Progenitor cell of endocrine pancreas (in vitro differentiated cells): ENCODE results near the gene MARK1. TPM values are rescaled to one million over a fixed set of nuclear protein-coding genes. Genes with fewer than 3 reads are reported as not detected.

Experiments
- DNase-seq: peaks from one replicate; pipeline ENCODE4 v3.0.0; 2021; ENCODE audit warnings: low spot score; ENCODE audit not compliant: unreplicated experiment
- H3K27ac Mint-ChIP-seq: 2 replicates; pipeline ENCODE4 v1.8.0; 2021; ENCODE audit warnings: mild to moderate bottlenecking, moderate library complexity, mixed read lengths
- H3K27me3 Mint-ChIP-seq: 2 replicates; pipeline ENCODE4 v1.8.0; 2021; ENCODE audit warnings: mixed read lengths
- H3K36me3 Mint-ChIP-seq: 2 replicates; pipeline ENCODE4 v1.8.0; 2022; ENCODE audit warnings: mixed read lengths; ENCODE audit not compliant: insufficient read depth
- H3K4me1 Mint-ChIP-seq: 2 replicates; pipeline ENCODE4 v1.8.0; 2021; ENCODE audit warnings: low read depth, mixed read lengths
- H3K4me3 Mint-ChIP-seq: 2 replicates; pipeline ENCODE4 v1.8.0; 2021; ENCODE audit warnings: low read depth, mild to moderate bottlenecking, moderate library complexity, mixed read lengths
- H3K9me3 Mint-ChIP-seq: 2 replicates; pipeline ENCODE4 v1.8.0; 2021; ENCODE audit warnings: low read depth, mixed read lengths
- total RNA-seq: library from RNA; stranded (reverse); gene quantifications from 2 replicates; pipeline ENCODE4 v1.2.1, GENCODE V29; 2021
- TF ChIP-seq, protein P1 (sequence below): fragments of 200-600 bp; sonication (generic); IDR thresholded peaks from one replicate; pipeline ENCODE4 v1.5.0; 2021; ENCODE audit warnings: antibody characterized with exemption, mild to moderate bottlenecking; ENCODE audit not compliant: unreplicated experiment

Gene MARK1
- total RNA-seq, 1 donor from 2014 or later, result 10.8 TPM

DNA sequence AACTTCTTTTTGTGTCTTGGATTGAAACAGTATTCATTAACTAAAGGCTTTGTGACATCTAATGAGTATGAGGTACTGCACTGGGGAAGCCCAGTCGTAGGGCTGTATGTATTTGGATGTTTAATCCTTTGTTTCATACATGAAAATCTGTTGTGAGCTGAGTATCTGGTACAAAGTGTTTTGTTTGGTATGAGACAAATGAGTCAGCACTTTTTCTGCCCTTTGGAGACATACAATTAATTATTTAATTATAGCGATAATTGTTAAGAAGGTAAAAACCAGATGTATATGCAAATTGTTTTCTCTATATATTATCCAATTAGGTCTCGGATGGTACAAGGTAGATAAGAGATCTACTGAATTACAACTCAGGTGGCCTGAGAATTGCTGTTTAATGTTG is 36.3 kb downstream of the MARK1 start:
- no peak overlapping the region for H3K4me3 Mint-ChIP-seq
- H3K9me3 Mint-ChIP-seq, result no peaks in the 10 kb centered on the region
- no peaks in the 10 kb centered on the region for H3K27me3 Mint-ChIP-seq
- H3K36me3 Mint-ChIP-seq, result no peaks in the 10 kb centered on the region
- TF ChIP-seq, protein P1, sequence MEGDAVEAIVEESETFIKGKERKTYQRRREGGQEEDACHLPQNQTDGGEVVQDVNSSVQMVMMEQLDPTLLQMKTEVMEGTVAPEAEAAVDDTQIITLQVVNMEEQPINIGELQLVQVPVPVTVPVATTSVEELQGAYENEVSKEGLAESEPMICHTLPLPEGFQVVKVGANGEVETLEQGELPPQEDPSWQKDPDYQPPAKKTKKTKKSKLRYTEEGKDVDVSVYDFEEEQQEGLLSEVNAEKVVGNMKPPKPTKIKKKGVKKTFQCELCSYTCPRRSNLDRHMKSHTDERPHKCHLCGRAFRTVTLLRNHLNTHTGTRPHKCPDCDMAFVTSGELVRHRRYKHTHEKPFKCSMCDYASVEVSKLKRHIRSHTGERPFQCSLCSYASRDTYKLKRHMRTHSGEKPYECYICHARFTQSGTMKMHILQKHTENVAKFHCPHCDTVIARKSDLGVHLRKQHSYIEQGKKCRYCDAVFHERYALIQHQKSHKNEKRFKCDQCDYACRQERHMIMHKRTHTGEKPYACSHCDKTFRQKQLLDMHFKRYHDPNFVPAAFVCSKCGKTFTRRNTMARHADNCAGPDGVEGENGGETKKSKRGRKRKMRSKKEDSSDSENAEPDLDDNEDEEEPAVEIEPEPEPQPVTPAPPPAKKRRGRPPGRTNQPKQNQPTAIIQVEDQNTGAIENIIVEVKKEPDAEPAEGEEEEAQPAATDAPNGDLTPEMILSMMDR, result no peak
- no peak overlapping the region for H3K27ac Mint-ChIP-seq
- H3K4me1 Mint-ChIP-seq, result peaks cover 9% of the 10 kb centered on the region
- no peak for DNase-seq

DNA sequence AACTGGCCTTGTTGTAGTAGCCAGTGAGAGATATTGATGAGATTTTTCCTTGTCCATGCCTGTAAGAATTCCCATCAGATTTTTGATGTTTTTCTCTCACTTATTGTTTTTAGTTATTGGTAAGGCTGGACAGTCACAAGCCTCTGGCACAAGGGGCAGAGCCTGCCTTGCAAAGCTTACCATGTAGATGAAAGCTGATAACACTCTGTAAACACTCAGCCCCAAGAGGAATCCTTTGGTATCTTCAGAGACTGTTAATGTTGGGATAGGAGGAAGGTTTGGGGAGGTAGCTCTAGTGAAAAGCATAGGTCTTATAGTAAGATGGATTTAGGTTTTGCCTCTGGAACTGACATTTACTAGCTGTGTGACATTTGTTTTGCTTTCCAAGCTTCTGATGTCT is 37.7 kb downstream of the MARK1 start:
- Mint-ChIP-seq H3K36me3 (no peaks in the 10 kb centered on the region), H3K27ac (no peak overlapping the region), H3K4me1 (peaks cover 9% of the 10 kb centered on the region), H3K27me3 (no peaks in the 10 kb centered on the region), H3K9me3 (no peaks in the 10 kb centered on the region), H3K4me3 (no peak overlapping the region)
- no peak for DNase-seq
- TF ChIP-seq, protein P1, result no peak

DNA sequence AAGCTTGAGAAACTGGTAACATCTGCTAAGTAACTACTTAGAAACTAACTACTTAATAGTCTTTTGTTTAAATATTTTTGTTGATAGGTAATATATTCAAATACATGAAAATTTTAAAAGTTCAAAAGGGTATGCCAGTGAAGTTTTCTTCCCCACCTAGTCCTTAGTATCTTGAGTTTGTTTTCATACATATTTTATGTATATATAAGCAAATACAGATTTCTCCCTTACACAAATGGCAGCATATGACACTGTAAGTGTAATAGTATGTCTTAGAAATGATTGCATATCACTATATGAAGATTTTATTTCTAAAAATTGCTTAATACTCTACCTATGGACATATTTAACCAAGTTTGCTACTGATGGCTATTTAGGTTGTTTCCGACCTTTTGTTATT is 38.9 kb downstream of the MARK1 start:
- Mint-ChIP-seq H3K27me3 (no peaks in the 10 kb centered on the region), H3K36me3 (no peaks in the 10 kb centered on the region), H3K4me3 (no peak overlapping the region), H3K9me3 (no peaks in the 10 kb centered on the region), H3K4me1 (peaks cover 6% of the 10 kb centered on the region), H3K27ac (no peak overlapping the region)
- DNase-seq, result no peak
- TF ChIP-seq, protein P1, result no peak

DNA sequence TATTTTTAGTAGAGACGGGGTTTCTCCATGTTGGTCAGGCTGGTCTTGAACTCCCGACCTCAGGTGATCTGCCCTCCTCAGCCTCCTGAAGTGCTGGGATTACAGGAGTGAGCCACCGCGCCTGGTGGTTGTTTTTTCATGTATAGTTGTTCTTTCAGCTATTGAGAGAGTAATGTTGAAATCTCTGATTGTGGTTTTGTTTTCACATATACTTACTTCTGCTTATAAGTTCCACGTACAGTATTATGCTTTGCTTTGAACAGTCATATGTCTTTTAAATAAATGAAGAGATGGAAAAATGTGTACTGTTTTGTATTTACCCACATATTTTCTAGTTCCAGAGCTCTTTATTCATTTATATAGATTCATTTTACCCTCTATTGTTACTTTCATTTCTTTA is 44.5 kb downstream of the MARK1 start:
- no peak for DNase-seq
- Mint-ChIP-seq H3K4me3 (no peak overlapping the region), H3K9me3 (peaks cover 18% of the 10 kb centered on the region), H3K27ac (no peak overlapping the region), H3K36me3 (peaks cover 11% of the 10 kb centered on the region), H3K27me3 (no peaks in the 10 kb centered on the region), H3K4me1 (no peaks in the 10 kb centered on the region)
- TF ChIP-seq, protein P1, result no peak

DNA sequence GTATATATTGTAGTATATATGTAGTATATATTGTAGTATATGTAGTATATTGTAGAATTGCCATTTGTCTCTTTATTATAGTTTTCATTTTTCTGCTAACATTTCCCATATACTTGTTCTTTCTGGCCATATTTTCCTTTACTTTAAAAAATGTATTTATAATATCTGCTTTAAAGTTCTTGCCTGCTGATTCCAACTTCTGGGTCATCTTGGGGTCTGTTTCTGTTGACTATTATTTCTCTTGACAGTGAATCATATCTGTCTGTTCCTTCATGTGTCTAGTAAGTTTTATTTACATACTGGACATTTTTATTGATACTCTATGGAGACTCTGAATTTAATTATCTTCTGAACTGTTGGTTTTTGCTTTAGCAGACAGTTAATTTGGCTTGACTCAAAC is 45.9 kb downstream of the MARK1 start:
- no peak for DNase-seq

More for the DNA sequence above, 45.9 kb downstream of the MARK1 start:
- H3K27ac Mint-ChIP-seq, result no peak overlapping the region
- TF ChIP-seq, protein P1, result no peak
- H3K9me3 Mint-ChIP-seq, result peaks cover 18% of the 10 kb centered on the region
- H3K4me3 Mint-ChIP-seq, result no peak overlapping the region
- H3K36me3 Mint-ChIP-seq, result peaks cover 11% of the 10 kb centered on the region
- H3K4me1 Mint-ChIP-seq, result peaks cover 2% of the 10 kb centered on the region
- H3K27me3 Mint-ChIP-seq, result no peaks in the 10 kb centered on the region
